GM23338 (cell line): ENCODE results near the gene RHOA. TPM values are rescaled to one million over a fixed set of nuclear protein-coding genes. Genes with fewer than 3 reads are reported as not detected.
A peak's percentile ranks its signal among the peaks of the same experiment; 100 is the strongest.

ENCODE experiments used
- ATAC-seq: fragments of 200-7000 bp; cut with Tn5 transposase; 3 replicates; pipeline ENCODE4 v1.9.1; 2020
- DNase-seq: peaks from one replicate; pipeline ENCODE4 v3.0.0-alpha.2; 2015; ENCODE audit warnings: low spot score
- H2AFZ ChIP-seq: fragments of 200-600 bp; sonication (generic); 2 replicates; pipeline ENCODE4 v1.8.0; 2016; ENCODE audit warnings: antibody characterized with exemption, mild to moderate bottlenecking, moderate library complexity
- H3F3A ChIP-seq: fragments of 200-600 bp; sonication (generic); replicated peaks from 2 replicates; pipeline ENCODE4 v1.8.0; 2017; ENCODE audit warnings: antibody characterized with exemption, mixed run types, low read depth
- H3K27ac ChIP-seq: fragments of 200-600 bp; sonication (generic); 2 replicates; pipeline ENCODE4 v1.6.1; 2016; ENCODE audit warnings: low read depth
- H3K27me3 ChIP-seq: fragments of 200-600 bp; sonication (generic); 2 replicates; pipeline ENCODE4 v1.8.0; 2016; ENCODE audit warnings: mild to moderate bottlenecking, mixed run types, moderate library complexity; ENCODE audit not compliant: insufficient read depth
- H3K36me3 ChIP-seq: fragments of 200-600 bp; sonication (generic); 2 replicates; pipeline ENCODE4 v1.8.0; 2016; ENCODE audit warnings: mild to moderate bottlenecking; ENCODE audit not compliant: insufficient read depth
- H3K4me1 ChIP-seq: fragments of 200-600 bp; sonication (generic); 2 replicates; pipeline ENCODE4 v1.8.0; 2016; ENCODE audit warnings: mild to moderate bottlenecking, moderate library complexity; ENCODE audit not compliant: insufficient read depth
- H3K4me2 ChIP-seq: fragments of 200-600 bp; sonication (generic); 2 replicates; pipeline ENCODE4 v1.7.1; 2017; ENCODE audit warnings: mixed run types
- H3K4me3 ChIP-seq: fragments of 200-600 bp; sonication (generic); 2 replicates; pipeline ENCODE4 v1.6.1; 2016; ENCODE audit warnings: mixed run types
- H3K79me2 ChIP-seq: fragments of 200-600 bp; sonication (generic); replicated peaks from 2 replicates; pipeline ENCODE4 v1.8.0; 2017; ENCODE audit warnings: mild to moderate bottlenecking; ENCODE audit not compliant: insufficient read depth
- H3K9me2 ChIP-seq: fragments of 200-600 bp; sonication (generic); 2 replicates; pipeline ENCODE4 v1.8.0; 2017; ENCODE audit not compliant: insufficient read depth
- H4K20me1 ChIP-seq: fragments of 200-600 bp; sonication (generic); replicated peaks from 2 replicates; pipeline ENCODE4 v1.8.0; 2017; ENCODE audit warnings: mild to moderate bottlenecking; ENCODE audit not compliant: insufficient read depth
- H3K27ac Mint-ChIP-seq: 2 replicates; pipeline ENCODE4 v1.8.0; 2020; ENCODE audit warnings: inconsistent platforms, mild to moderate bottlenecking, moderate library complexity, mixed read lengths
- H3K27me3 Mint-ChIP-seq: 3 replicates; pipeline ENCODE4 v1.8.0; 2022; ENCODE audit warnings: low read depth, mild to moderate bottlenecking, moderate library complexity, mixed read lengths, inconsistent platforms; ENCODE audit not compliant: insufficient read depth, poor library complexity
- H3K36me3 Mint-ChIP-seq: 3 replicates; pipeline ENCODE4 v1.8.0; 2021; ENCODE audit warnings: low read depth, mild to moderate bottlenecking, inconsistent platforms, moderate library complexity, mixed read lengths
- H3K4me1 Mint-ChIP-seq: 3 replicates; pipeline ENCODE4 v1.8.0; 2020; ENCODE audit warnings: mild to moderate bottlenecking, inconsistent platforms, mixed read lengths
- H3K4me3 Mint-ChIP-seq: 3 replicates; pipeline ENCODE4 v1.8.0; 2021; ENCODE audit warnings: moderate library complexity, mild to moderate bottlenecking, inconsistent platforms, mixed read lengths
- H3K9me3 Mint-ChIP-seq: 3 replicates; pipeline ENCODE4 v1.8.0; 2020; ENCODE audit warnings: moderate library complexity, mild to moderate bottlenecking, inconsistent platforms, mixed read lengths
- EZH2 ChIP-seq: fragments of 200-600 bp; sonication (generic); IDR thresholded peaks from one replicate; pipeline ENCODE4 v1.8.0; 2017; ENCODE audit warnings: antibody characterized with exemption, mild to moderate bottlenecking, low read depth; ENCODE audit not compliant: unreplicated experiment
- EZH2phosphoT487 ChIP-seq: fragments of 200-600 bp; sonication (generic); IDR thresholded peaks from one replicate; pipeline ENCODE4 v1.8.1; 2018; ENCODE audit warnings: antibody characterized with exemption; ENCODE audit not compliant: unreplicated experiment
- NANOG ChIP-seq: IDR thresholded peaks from 2 replicates; pipeline ENCODE4 v1.6.1; 2016; ENCODE audit warnings: antibody characterized with exemption, borderline replicate concordance
- POLR2AphosphoS5 ChIP-seq: IDR thresholded peaks from 2 replicates; pipeline ENCODE4 v1.6.1; 2016; ENCODE audit warnings: antibody characterized with exemption, low read depth
- STAT1 ChIP-seq: IDR thresholded peaks from one replicate; pipeline ENCODE4 v1.6.1; 2016; ENCODE audit warnings: antibody characterized with exemption; ENCODE audit not compliant: unreplicated experiment
- ZNF114 ChIP-seq: fragments of 250-450 bp; sonication (Bioruptor Pico); IDR thresholded peaks from 2 replicates; pipeline ENCODE4 v1.5.0; 2020; ENCODE audit warnings: mild to moderate bottlenecking, moderate library complexity
- ZNF331 ChIP-seq: fragments of 250-450 bp; sonication (Bioruptor Pico); IDR thresholded peaks from 2 replicates; pipeline ENCODE4 v1.5.0; 2020; ENCODE audit warnings: low read depth, mild to moderate bottlenecking, moderate library complexity
- polyA plus RNA-seq: library from polyadenylated mRNA; unstranded; fragments of >200 nt; fragmentation: Nextera tagmentation; extraction: Ambion mirVana; gene quantifications from 2 replicates; pipeline ENCODE4 v1.2.1, GENCODE V29; 2016
- total RNA-seq: library from RNA; depleted of rRNA; stranded (reverse); fragments of >200 nt; shearing (Covaris generic); gene quantifications from 2 replicates; pipeline ENCODE4 v1.2.3, GENCODE V29; 2014
- TF ChIP-seq, protein P1 (sequence below): IDR thresholded peaks from 2 replicates; pipeline ENCODE4 v1.6.1; 2016; ENCODE audit warnings: antibody characterized with exemption
- TF ChIP-seq, protein P2 (sequence below): fragments of 250-450 bp; sonication (Bioruptor Pico); IDR thresholded peaks from 2 replicates; pipeline ENCODE4 v1.5.0; 2020; ENCODE audit warnings: mild to moderate bottlenecking, moderate library complexity
- TF ChIP-seq, protein P3 (sequence below), 2 experiments: fragments of 200-600 bp in 1 of 2; sonication (generic) in 1 of 2; conservative IDR thresholded peaks; 2 replicates each; pipeline versions ENCODE4 v1.5.1 to v1.6.1; 2016 to 2017; ENCODE audit warnings: antibody characterized with exemption in 2 of 2, low read depth in 2 of 2, mild to moderate bottlenecking in 2 of 2, moderate library complexity in 1 of 2
- TF ChIP-seq, protein P4 (sequence below): IDR thresholded peaks from one replicate; pipeline ENCODE4 v1.6.1; 2018; ENCODE audit warnings: antibody characterized with exemption; ENCODE audit not compliant: unreplicated experiment

RHOA gene
- total and polyA plus RNA-seq, 2 experiments from 2014 or later = 248 to 373 TPM

DNA sequence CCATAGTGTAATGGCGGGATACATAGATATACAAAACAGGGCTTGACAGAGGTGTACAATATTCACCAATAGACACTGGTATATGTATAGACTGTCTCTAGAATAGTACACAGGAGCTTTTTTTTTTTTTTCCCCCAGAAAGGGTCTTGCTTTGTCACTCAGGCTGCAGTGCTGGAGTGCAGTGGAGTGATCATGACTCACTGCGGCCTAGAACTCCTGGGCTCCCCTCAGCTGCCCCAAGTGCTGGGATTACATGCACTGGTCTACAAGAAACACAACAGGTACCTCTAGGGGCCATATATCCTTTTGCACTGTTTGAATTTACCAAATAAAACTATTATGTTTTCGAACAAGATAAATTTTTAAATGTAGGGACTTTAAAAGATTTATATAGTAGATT, 12.3 kb downstream of the RHOA start (continued):
- TF ChIP-seq, protein P1, sequence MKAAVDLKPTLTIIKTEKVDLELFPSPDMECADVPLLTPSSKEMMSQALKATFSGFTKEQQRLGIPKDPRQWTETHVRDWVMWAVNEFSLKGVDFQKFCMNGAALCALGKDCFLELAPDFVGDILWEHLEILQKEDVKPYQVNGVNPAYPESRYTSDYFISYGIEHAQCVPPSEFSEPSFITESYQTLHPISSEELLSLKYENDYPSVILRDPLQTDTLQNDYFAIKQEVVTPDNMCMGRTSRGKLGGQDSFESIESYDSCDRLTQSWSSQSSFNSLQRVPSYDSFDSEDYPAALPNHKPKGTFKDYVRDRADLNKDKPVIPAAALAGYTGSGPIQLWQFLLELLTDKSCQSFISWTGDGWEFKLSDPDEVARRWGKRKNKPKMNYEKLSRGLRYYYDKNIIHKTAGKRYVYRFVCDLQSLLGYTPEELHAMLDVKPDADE = no peak

DNA sequence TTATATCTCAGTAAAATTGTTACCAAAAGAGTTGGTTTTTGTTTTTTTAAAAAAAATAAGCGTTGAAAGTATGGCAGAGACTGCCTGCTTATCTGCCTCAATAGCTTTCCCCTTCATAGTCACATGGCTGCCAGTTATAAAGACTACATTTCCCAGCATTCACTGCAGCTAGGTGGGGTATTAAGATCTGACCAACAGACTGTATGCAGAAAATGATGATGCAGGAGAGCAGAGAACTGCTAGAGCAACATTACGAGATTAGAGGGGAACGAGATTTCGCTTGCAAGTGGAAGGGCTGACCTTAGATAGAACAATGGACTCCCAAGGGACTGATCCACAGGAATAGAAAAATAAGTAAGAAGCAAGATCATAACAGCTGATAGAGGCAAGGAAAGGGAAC, 14.3 kb downstream of the RHOA start:
- Histone ChIP-seq H3K36me3 (no peaks in the 10 kb centered on the region), H3K4me2 (no peak overlapping the region), H3K79me2 (peaks cover 100% of the 10 kb centered on the region), H3K4me1 (peaks cover 4% of the 10 kb centered on the region; the same call in 1 of the 2 replicates), H2AFZ (no peak overlapping the region), H3F3A (peaks cover 20% of the 10 kb centered on the region; the same call in 1 of the 2 replicates), H3K9me2 (no peaks in the 10 kb centered on the region), H3K4me3 (no peak overlapping the region), H3K27ac (0 out of 2 replicates have a peak overlapping the region, but pooled peaks have one; percentile 3), H3K27me3 (no peaks in the 10 kb centered on the region), H4K20me1 (peaks cover 68% of the 10 kb centered on the region)
- Mint-ChIP-seq H3K9me3 (no peaks in the 10 kb centered on the region; the same call in 2 of the 3 replicates), H3K4me1 (peaks cover 18% of the 10 kb centered on the region), H3K27ac (peak overlapping the region; percentile 34; the same call in 1 of the 2 replicates), H3K27me3 (peaks cover 4% of the 10 kb centered on the region), H3K36me3 (peaks cover 40% of the 10 kb centered on the region), H3K4me3 (no peak overlapping the region)
- DNase-seq = peak; percentile 72
- peak; percentile 78 for ATAC-seq
- TF ChIP-seq, protein P2, sequence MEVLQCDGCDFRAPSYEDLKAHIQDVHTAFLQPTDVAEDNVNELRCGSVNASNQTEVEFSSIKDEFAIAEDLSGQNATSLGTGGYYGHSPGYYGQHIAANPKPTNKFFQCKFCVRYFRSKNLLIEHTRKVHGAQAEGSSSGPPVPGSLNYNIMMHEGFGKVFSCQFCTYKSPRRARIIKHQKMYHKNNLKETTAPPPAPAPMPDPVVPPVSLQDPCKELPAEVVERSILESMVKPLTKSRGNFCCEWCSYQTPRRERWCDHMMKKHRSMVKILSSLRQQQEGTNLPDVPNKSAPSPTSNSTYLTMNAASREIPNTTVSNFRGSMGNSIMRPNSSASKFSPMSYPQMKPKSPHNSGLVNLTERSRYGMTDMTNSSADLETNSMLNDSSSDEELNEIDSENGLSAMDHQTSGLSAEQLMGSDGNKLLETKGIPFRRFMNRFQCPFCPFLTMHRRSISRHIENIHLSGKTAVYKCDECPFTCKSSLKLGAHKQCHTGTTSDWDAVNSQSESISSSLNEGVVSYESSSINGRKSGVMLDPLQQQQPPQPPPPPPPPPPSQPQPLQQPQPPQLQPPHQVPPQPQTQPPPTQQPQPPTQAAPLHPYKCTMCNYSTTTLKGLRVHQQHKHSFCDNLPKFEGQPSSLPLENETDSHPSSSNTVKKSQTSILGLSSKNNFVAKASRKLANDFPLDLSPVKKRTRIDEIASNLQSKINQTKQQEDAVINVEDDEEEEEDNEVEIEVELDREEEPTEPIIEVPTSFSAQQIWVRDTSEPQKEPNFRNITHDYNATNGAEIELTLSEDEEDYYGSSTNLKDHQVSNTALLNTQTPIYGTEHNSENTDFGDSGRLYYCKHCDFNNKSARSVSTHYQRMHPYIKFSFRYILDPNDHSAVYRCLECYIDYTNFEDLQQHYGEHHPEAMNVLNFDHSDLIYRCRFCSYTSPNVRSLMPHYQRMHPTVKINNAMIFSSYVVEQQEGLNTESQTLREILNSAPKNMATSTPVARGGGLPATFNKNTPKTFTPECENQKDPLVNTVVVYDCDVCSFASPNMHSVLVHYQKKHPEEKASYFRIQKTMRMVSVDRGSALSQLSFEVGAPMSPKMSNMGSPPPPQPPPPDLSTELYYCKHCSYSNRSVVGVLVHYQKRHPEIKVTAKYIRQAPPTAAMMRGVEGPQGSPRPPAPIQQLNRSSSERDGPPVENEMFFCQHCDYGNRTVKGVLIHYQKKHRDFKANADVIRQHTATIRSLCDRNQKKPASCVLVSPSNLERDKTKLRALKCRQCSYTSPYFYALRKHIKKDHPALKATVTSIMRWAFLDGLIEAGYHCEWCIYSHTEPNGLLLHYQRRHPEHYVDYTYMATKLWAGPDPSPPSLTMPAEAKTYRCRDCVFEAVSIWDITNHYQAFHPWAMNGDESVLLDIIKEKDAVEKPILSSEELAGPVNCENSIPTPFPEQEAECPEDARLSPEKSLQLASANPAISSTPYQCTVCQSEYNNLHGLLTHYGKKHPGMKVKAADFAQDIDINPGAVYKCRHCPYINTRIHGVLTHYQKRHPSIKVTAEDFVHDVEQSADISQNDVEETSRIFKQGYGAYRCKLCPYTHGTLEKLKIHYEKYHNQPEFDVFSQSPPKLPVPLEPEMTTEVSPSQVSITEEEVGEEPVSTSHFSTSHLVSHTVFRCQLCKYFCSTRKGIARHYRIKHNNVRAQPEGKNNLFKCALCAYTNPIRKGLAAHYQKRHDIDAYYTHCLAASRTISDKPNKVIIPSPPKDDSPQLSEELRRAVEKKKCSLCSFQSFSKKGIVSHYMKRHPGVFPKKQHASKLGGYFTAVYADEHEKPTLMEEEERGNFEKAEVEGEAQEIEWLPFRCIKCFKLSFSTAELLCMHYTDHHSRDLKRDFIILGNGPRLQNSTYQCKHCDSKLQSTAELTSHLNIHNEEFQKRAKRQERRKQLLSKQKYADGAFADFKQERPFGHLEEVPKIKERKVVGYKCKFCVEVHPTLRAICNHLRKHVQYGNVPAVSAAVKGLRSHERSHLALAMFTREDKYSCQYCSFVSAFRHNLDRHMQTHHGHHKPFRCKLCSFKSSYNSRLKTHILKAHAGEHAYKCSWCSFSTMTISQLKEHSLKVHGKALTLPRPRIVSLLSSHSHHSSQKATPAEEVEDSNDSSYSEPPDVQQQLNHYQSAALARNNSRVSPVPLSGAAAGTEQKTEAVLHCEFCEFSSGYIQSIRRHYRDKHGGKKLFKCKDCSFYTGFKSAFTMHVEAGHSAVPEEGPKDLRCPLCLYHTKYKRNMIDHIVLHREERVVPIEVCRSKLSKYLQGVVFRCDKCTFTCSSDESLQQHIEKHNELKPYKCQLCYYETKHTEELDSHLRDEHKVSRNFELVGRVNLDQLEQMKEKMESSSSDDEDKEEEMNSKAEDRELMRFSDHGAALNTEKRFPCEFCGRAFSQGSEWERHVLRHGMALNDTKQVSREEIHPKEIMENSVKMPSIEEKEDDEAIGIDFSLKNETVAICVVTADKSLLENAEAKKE = no peak
- TF ChIP-seq POLR2AphosphoS5 (no peak), ZNF114 (no peak), NANOG (no peak), EZH2 (no peak), ZNF331 (no peak), STAT1 (no peak), EZH2phosphoT487 (no peak)
- TF ChIP-seq, protein P3, sequence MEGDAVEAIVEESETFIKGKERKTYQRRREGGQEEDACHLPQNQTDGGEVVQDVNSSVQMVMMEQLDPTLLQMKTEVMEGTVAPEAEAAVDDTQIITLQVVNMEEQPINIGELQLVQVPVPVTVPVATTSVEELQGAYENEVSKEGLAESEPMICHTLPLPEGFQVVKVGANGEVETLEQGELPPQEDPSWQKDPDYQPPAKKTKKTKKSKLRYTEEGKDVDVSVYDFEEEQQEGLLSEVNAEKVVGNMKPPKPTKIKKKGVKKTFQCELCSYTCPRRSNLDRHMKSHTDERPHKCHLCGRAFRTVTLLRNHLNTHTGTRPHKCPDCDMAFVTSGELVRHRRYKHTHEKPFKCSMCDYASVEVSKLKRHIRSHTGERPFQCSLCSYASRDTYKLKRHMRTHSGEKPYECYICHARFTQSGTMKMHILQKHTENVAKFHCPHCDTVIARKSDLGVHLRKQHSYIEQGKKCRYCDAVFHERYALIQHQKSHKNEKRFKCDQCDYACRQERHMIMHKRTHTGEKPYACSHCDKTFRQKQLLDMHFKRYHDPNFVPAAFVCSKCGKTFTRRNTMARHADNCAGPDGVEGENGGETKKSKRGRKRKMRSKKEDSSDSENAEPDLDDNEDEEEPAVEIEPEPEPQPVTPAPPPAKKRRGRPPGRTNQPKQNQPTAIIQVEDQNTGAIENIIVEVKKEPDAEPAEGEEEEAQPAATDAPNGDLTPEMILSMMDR (conservative IDR thresholded peaks at IDR 0.05; ENCODE audit: low read depth in 2 of 2) = no peak
- TF ChIP-seq, protein P4, sequence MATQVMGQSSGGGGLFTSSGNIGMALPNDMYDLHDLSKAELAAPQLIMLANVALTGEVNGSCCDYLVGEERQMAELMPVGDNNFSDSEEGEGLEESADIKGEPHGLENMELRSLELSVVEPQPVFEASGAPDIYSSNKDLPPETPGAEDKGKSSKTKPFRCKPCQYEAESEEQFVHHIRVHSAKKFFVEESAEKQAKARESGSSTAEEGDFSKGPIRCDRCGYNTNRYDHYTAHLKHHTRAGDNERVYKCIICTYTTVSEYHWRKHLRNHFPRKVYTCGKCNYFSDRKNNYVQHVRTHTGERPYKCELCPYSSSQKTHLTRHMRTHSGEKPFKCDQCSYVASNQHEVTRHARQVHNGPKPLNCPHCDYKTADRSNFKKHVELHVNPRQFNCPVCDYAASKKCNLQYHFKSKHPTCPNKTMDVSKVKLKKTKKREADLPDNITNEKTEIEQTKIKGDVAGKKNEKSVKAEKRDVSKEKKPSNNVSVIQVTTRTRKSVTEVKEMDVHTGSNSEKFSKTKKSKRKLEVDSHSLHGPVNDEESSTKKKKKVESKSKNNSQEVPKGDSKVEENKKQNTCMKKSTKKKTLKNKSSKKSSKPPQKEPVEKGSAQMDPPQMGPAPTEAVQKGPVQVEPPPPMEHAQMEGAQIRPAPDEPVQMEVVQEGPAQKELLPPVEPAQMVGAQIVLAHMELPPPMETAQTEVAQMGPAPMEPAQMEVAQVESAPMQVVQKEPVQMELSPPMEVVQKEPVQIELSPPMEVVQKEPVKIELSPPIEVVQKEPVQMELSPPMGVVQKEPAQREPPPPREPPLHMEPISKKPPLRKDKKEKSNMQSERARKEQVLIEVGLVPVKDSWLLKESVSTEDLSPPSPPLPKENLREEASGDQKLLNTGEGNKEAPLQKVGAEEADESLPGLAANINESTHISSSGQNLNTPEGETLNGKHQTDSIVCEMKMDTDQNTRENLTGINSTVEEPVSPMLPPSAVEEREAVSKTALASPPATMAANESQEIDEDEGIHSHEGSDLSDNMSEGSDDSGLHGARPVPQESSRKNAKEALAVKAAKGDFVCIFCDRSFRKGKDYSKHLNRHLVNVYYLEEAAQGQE = no peak
